GM12878 (cell line): ENCODE measurements around the gene NUP107.

Experiments used
- CBX5 ChIP-seq: sonication (generic); IDR thresholded peaks from 2 replicates; pipeline ENCODE4 v1.6.1; 2016; ENCODE audit warnings: low read depth, moderate library complexity, mild to moderate bottlenecking, inconsistent platforms
- CTCF ChIP-seq, 3 experiments: IDR thresholded peaks in 2 of 3; conservative IDR thresholded peaks in 1 of 3; 2 replicates each; pipeline ENCODE4 v1.5.1; 2011; ENCODE audit warnings: low read depth in 3 of 3, low read length in 3 of 3, mild to moderate bottlenecking in 3 of 3, control low read depth in 2 of 3, moderate library complexity in 2 of 3, inconsistent platforms in 1 of 3, mixed read lengths in 1 of 3; ENCODE audit not compliant: control insufficient read depth in 2 of 3, insufficient read depth in 1 of 3; ENCODE audit errors: extremely low read depth in 1 of 3
- ELK1 ChIP-seq: IDR thresholded peaks from 2 replicates; pipeline ENCODE4 v1.6.1; 2012; ENCODE audit warnings: low read depth, low read length, improper control_type of control experiment
- EZH2 ChIP-seq: IDR thresholded peaks from 2 replicates; pipeline ENCODE4 v1.6.1; 2012; ENCODE audit warnings: low read depth, mild to moderate bottlenecking, control low read depth, inconsistent platforms, low read length, borderline replicate concordance; ENCODE audit not compliant: control insufficient read depth
- NR2F1 ChIP-seq: fragments of 450-650 bp; conservative IDR thresholded peaks from 2 replicates; pipeline ENCODE4 v1.6.1; 2017; ENCODE audit warnings: mild to moderate bottlenecking
- PAX5 ChIP-seq: IDR thresholded peaks from 2 replicates; pipeline ENCODE4 v1.6.1; 2011; ENCODE audit warnings: low read depth, low read length, borderline replicate concordance
- POLR2A ChIP-seq: IDR thresholded peaks from 2 replicates; pipeline ENCODE4 v1.6.1; 2011; ENCODE audit warnings: low read depth, mild to moderate bottlenecking, low read length
- SIN3A ChIP-seq: IDR thresholded peaks from 2 replicates; pipeline ENCODE4 v1.6.1; 2012; ENCODE audit warnings: low read depth, low read length, improper control_type of control experiment
- SUPT20H ChIP-seq: IDR thresholded peaks from 2 replicates; pipeline ENCODE4 v1.6.1; 2011; ENCODE audit warnings: low read depth, mild to moderate bottlenecking, low read length, moderate library complexity, borderline replicate concordance; ENCODE audit not compliant: control insufficient read depth
- TCF7 ChIP-seq: IDR thresholded peaks from 2 replicates; pipeline ENCODE4 v1.6.1; 2014; ENCODE audit warnings: antibody characterized with exemption, borderline replicate concordance

- no peak for TF ChIP-seq CTCF (IDR thresholded peaks at IDR 0.05 in 2 of 3, conservative IDR thresholded peaks at IDR 0.05 in 1 of 3; ENCODE audit: control insufficient read depth in 2 of 3, extremely low read depth in 1 of 3, insufficient read depth in 1 of 3, low read depth in 3 of 3, low read length in 3 of 3)
- TF ChIP-seq SIN3A, result no peak
- TF ChIP-seq EZH2, result no peak
- no peak for TF ChIP-seq SUPT20H
- no peak for TF ChIP-seq ELK1
- no peak for TF ChIP-seq TCF7
- no peak for TF ChIP-seq PAX5
- TF ChIP-seq NR2F1, result no peak
- no peak for TF ChIP-seq CBX5
- no peak for TF ChIP-seq POLR2A
Observed at GRCh38 chr12:68776976-68777610, 90.3 kb downstream of the NUP107 start.
